ENCODE results near the gene P2RX6. TPM values are rescaled to one million over a fixed set of nuclear protein-coding genes. Genes with fewer than 3 reads are reported as not detected.

The P2RX6 gene
- total RNA-seq, 2 donors from 2014 or later, result 1.0 to 5.4 TPM

- no peaks in the 10 kb centered on the region for H3K36me3 ChIP-seq
- no peak for DNase-seq (ENCODE audit: low spot score)
- no peak overlapping the region for H3K27ac ChIP-seq
- peaks cover 0 to 10% of the 10 kb centered on the region in 2 donors for H3K9me3 ChIP-seq
- H3K27me3 ChIP-seq, result no peaks in the 10 kb centered on the region
- TF ChIP-seq CTCF (IDR thresholded peaks at IDR 0.05), result no peak
- H3K4me1 ChIP-seq, result peaks cover 0 to 36% of the 10 kb centered on the region in 2 donors
- no peak overlapping the region for H3K4me3 ChIP-seq
These were observed 36.5 kb upstream of the P2RX6 start for GRCh38 chr22:20978419-20978818.

- peaks cover 0 to 10% of the 10 kb centered on the region in 2 donors for H3K9me3 ChIP-seq
- H3K4me1 ChIP-seq, result peaks cover 0 to 41% of the 10 kb centered on the region in 2 donors
- no peak for DNase-seq (ENCODE audit: low spot score)
- peak overlapping the region in 1 of 2 donors; percentile 35 for H3K27ac ChIP-seq
- peak overlapping the region; percentile 17 to 35 for H3K4me3 ChIP-seq
- H3K36me3 ChIP-seq, result no peaks in the 10 kb centered on the region
- no peak for TF ChIP-seq CTCF (IDR thresholded peaks at IDR 0.05)
- no peaks in the 10 kb centered on the region for H3K27me3 ChIP-seq
These were observed 35.6 kb upstream of the P2RX6 start for GRCh38 chr22:20979243-20979809.

GRCh38 chr22:20979940-20980453 is 35.0 kb upstream of the P2RX6 start:
- peak overlapping the region in 1 of 2 donors; percentile 35 for H3K27ac ChIP-seq
- peak overlapping the region in 1 of 2 donors; percentile 35 for H3K4me3 ChIP-seq
- H3K9me3 ChIP-seq, result peaks cover 0 to 10% of the 10 kb centered on the region in 2 donors
- TF ChIP-seq CTCF (IDR thresholded peaks at IDR 0.05), result no peak
- DNase-seq (ENCODE audit: low spot score), result no peak
- no peaks in the 10 kb centered on the region for H3K27me3 ChIP-seq
- H3K4me1 ChIP-seq, result peaks cover 0 to 41% of the 10 kb centered on the region in 2 donors
- no peaks in the 10 kb centered on the region for H3K36me3 ChIP-seq

- H3K27ac ChIP-seq, result no peak overlapping the region
These were observed 34.4 kb upstream of the P2RX6 start for GRCh38 chr22:20980523-20980922.

GRCh38 chr22:20980938-20981722 is 33.8 kb upstream of the P2RX6 start:
- Histone ChIP-seq H3K27ac (peak overlapping the region; percentile 93 to 95), H3K4me3 (peak overlapping the region; percentile 82 to 83), H3K4me1 (peaks cover 0 to 41% of the 10 kb centered on the region in 2 donors), H3K36me3 (no peaks in the 10 kb centered on the region), H3K9me3 (peaks cover 0 to 10% of the 10 kb centered on the region in 2 donors), H3K27me3 (no peaks in the 10 kb centered on the region)
- no peak for TF ChIP-seq CTCF (IDR thresholded peaks at IDR 0.05)
- DNase-seq (ENCODE audit: low spot score), result no peak

More at GRCh38 chr22:20980523-20980922, 34.4 kb upstream of the P2RX6 start:
- Histone ChIP-seq H3K27me3 (no peaks in the 10 kb centered on the region), H3K36me3 (no peaks in the 10 kb centered on the region), H3K9me3 (peaks cover 0 to 10% of the 10 kb centered on the region in 2 donors), H3K4me3 (no peak overlapping the region), H3K4me1 (peaks cover 0 to 41% of the 10 kb centered on the region in 2 donors)
- TF ChIP-seq CTCF (IDR thresholded peaks at IDR 0.05), result no peak
- DNase-seq (ENCODE audit: low spot score), result no peak
